Measurements from ENCODE around the gene SKIC2.

GRCh38 chr6:31945154-31945506 is 13.8 kb upstream of the SKIC2 start:
- TF ChIP-seq CTCF (IDR thresholded peaks at IDR 0.05) (no peak), EZH2phosphoT487 (IDR thresholded peaks at IDR 0.05) (no peak)
